DOHH2 (cell line): ENCODE results near the gene NOX5.

Experiments used
- CTCF ChIP-seq: fragments of 200-600 bp; sonication (generic); IDR thresholded peaks from one replicate; pipeline ENCODE4 v1.5.1; 2014; ENCODE audit warnings: antibody characterized with exemption, mild to moderate bottlenecking, low read depth, low read length; ENCODE audit not compliant: poor library complexity, severe bottlenecking
- EZH2phosphoT487 ChIP-seq: fragments of 200-600 bp; sonication (generic); IDR thresholded peaks from 2 replicates; pipeline ENCODE4 v1.6.1; 2017; ENCODE audit warnings: borderline replicate concordance, mild to moderate bottlenecking, antibody characterized with exemption, low read length, moderate library complexity, mixed read lengths

- no peak for TF ChIP-seq CTCF
- no peak for TF ChIP-seq EZH2phosphoT487
Measured at GRCh38 chr15:68967948-68968347, 46.5 kb upstream of the NOX5 start.
